ENCODE results near the gene UPK1A.
"Not testable (repeated sequence)": the region's sequence is repeated elsewhere in the genome, so short reads cannot be mapped to it uniquely, and the experiment has no call there.

Gene UPK1A

GRCh38 chr19:35721374-35721773 lies 55.1 kb downstream of the UPK1A start:
- no peak overlapping the region for H3K4me3 ChIP-seq (replicated peaks; ENCODE audit: low read depth, low read length)
- TF ChIP-seq CTCF (IDR thresholded peaks at IDR 0.05; ENCODE audit: low read depth, low read length, missing control alignments) = no peak
- DNase-seq (ENCODE audit: extremely low read depth, low read depth) = no peak

- no peak for TF ChIP-seq CTCF (IDR thresholded peaks at IDR 0.05; ENCODE audit: low read depth, low read length, missing control alignments)
Measured at GRCh38 chr19:35722461-35722860, 56.1 kb downstream of the UPK1A start.

GRCh38 chr19:35722897-35723296 lies 56.6 kb downstream of the UPK1A start:
- no peak for TF ChIP-seq CTCF (IDR thresholded peaks at IDR 0.05; ENCODE audit: low read depth, low read length, missing control alignments)
- H3K4me3 ChIP-seq (replicated peaks; ENCODE audit: low read depth, low read length) = no peak overlapping the region
- DNase-seq (ENCODE audit: extremely low read depth, low read depth) = no peak

More at GRCh38 chr19:35722461-35722860, 56.1 kb downstream of the UPK1A start:
- DNase-seq (ENCODE audit: extremely low read depth, low read depth) = no peak
- no peak overlapping the region for H3K4me3 ChIP-seq (replicated peaks; ENCODE audit: low read depth, low read length)

- no peak overlapping the region for H3K4me3 ChIP-seq (replicated peaks; ENCODE audit: low read depth, low read length)
- TF ChIP-seq CTCF (IDR thresholded peaks at IDR 0.05; ENCODE audit: low read depth, low read length, missing control alignments) = no peak
- no peak for DNase-seq (ENCODE audit: extremely low read depth, low read depth)
Measured at GRCh38 chr19:35723671-35724070, 57.4 kb downstream of the UPK1A start.

- DNase-seq (ENCODE audit: extremely low read depth, low read depth); H3K4me3 ChIP-seq (replicated peaks; ENCODE audit: low read depth, low read length): not testable (repeated sequence)
Measured at GRCh38 chr19:35724132-35724531, 57.8 kb downstream of the UPK1A start.

- no peak overlapping the region for H3K4me3 ChIP-seq (replicated peaks; ENCODE audit: low read depth, low read length)
- TF ChIP-seq CTCF (IDR thresholded peaks at IDR 0.05; ENCODE audit: low read depth, low read length, missing control alignments) = no peak
- DNase-seq (ENCODE audit: extremely low read depth, low read depth) = no peak
Measured at GRCh38 chr19:35724560-35724959, 58.2 kb downstream of the UPK1A start.

- no peak for DNase-seq (ENCODE audit: extremely low read depth, low read depth)
- TF ChIP-seq CTCF (IDR thresholded peaks at IDR 0.05; ENCODE audit: low read depth, low read length, missing control alignments) = no peak
- H3K4me3 ChIP-seq (replicated peaks; ENCODE audit: low read depth, low read length) = no peak overlapping the region
Measured at GRCh38 chr19:35725216-35725861, 59.0 kb downstream of the UPK1A start.
